GM12878 (cell line): ENCODE measurements around the gene OR8U1. TPM values are rescaled to one million over a fixed set of nuclear protein-coding genes. Genes with fewer than 3 reads are reported as not detected.

ENCODE experiments used
- ATAC-seq: fragments of 200-7000 bp; cut with Tn5 transposase; 3 replicates; pipeline ENCODE4 v1.9.1; 2020; ENCODE audit warnings: mild to moderate bottlenecking, moderate library complexity
- BruUV-seq: library from RNA; stranded (reverse); fragments of 400-500 nt; replicated peaks from 2 replicates; lab custom pipeline; 2021; lab: Mats Ljungman, UMichigan
- CTCF ChIA-PET: fragments of 300-600 bp; sonication (Branson Sonifier 250); formaldehyde crosslinking; extraction: SDS; loops from one replicate; lab custom pipeline; 2021; ENCODE audit warnings: inconsistent platforms; lab: Yijun Ruan, JAX
- POLR2A ChIA-PET: fragments of 350-600 bp; formaldehyde crosslinking; extraction: SDS; loops from one replicate; lab custom pipeline; 2021; ENCODE audit warnings: inconsistent platforms; lab: Charles Lee
- RAD21 ChIA-PET: fragments of 300-600 bp; sonication (Branson Sonifier 250); formaldehyde crosslinking; loops from one replicate; lab custom pipeline; 2023; ENCODE audit warnings: antibody characterized with exemption; ENCODE audit not compliant: unreplicated experiment; lab: Charles Lee
- SMC1A ChIA-PET: fragments of 300-600 bp; sonication (Branson Sonifier 250); formaldehyde crosslinking; loops from one replicate; lab custom pipeline; 2023; ENCODE audit not compliant: unreplicated experiment, uncharacterized antibody; lab: Charles Lee
- DNase-seq: peaks from one replicate; pipeline ENCODE4 v3.0.0-alpha.2; 2011; ENCODE audit warnings: low read depth, low spot score
- FAIRE-seq: peaks from 3 replicates; lab custom pipeline; 2011; peaks lifted over from hg19 to GRCh38; lab: Jason Lieb, UNC
- H2AFZ ChIP-seq: 2 replicates; pipeline ENCODE4 v1.6.0; 2011; ENCODE audit warnings: low read depth, low read length, control low read depth; ENCODE audit not compliant: control insufficient read depth
- H3K27ac ChIP-seq: 2 replicates; pipeline ENCODE4 v1.5.1; 2011; ENCODE audit warnings: control low read depth; ENCODE audit not compliant: control insufficient read depth, insufficient read depth
- H3K27me3 ChIP-seq, 2 experiments: replicated peaks in 1 of 2; 2 replicates each; pipeline versions ENCODE4 v1.6.0 to v1.6.1; 2011; ENCODE audit warnings: low read length in 1 of 2; ENCODE audit not compliant: control insufficient read depth in 2 of 2, insufficient read depth in 2 of 2
- H3K36me3 ChIP-seq, 2 experiments: 2 replicates each; pipeline ENCODE4 v1.5.1; 2011; ENCODE audit warnings: low read length in 1 of 2; ENCODE audit not compliant: control insufficient read depth in 2 of 2, insufficient read depth in 2 of 2
- H3K4me1 ChIP-seq: 2 replicates; pipeline ENCODE4 v1.6.1; 2011; ENCODE audit warnings: mild to moderate bottlenecking, low read length, moderate library complexity, mixed read lengths; ENCODE audit not compliant: control insufficient read depth, insufficient read depth
- H3K4me2 ChIP-seq: 2 replicates; pipeline ENCODE4 v1.6.0; 2011; ENCODE audit warnings: control low read depth; ENCODE audit not compliant: control insufficient read depth, insufficient read depth
- H3K4me3 ChIP-seq: fragments of 200-600 bp; sonication (generic); 2 replicates; pipeline ENCODE4 v1.5.1; 2016
- H3K79me2 ChIP-seq: 2 replicates; pipeline ENCODE4 v1.6.0; 2011; ENCODE audit warnings: low read length; ENCODE audit not compliant: control insufficient read depth, insufficient read depth
- H3K9ac ChIP-seq: 2 replicates; pipeline ENCODE4 v1.8.0; 2011; ENCODE audit warnings: low read length, control low read depth, mixed read lengths; ENCODE audit not compliant: control insufficient read depth, insufficient read depth
- H3K9me3 ChIP-seq: replicated peaks from 3 replicates; pipeline ENCODE4 v1.5.1; 2011; ENCODE audit warnings: mild to moderate bottlenecking, low read length; ENCODE audit not compliant: control insufficient read depth, insufficient read depth
- H4K20me1 ChIP-seq: 2 replicates; pipeline ENCODE4 v1.6.0; 2011; ENCODE audit not compliant: control insufficient read depth, insufficient read depth
- ATF2 ChIP-seq: IDR thresholded peaks from 2 replicates; pipeline ENCODE4 v1.6.1; 2012; ENCODE audit warnings: low read length, inconsistent platforms
- ATF3 ChIP-seq: IDR thresholded peaks from 2 replicates; pipeline ENCODE4 v1.6.1; 2011; ENCODE audit warnings: low read depth, mild to moderate bottlenecking, low read length, moderate library complexity, borderline replicate concordance; ENCODE audit errors: extremely low read depth
- CBX3 ChIP-seq: fragments of 200-600 bp; sonication (generic); IDR thresholded peaks from 2 replicates; pipeline ENCODE4 v1.6.1; 2016; ENCODE audit warnings: low read depth, borderline replicate concordance
- CREM ChIP-seq: IDR thresholded peaks from 2 replicates; pipeline ENCODE4 v1.6.1; 2014; ENCODE audit warnings: antibody characterized with exemption, low read depth
- HCFC1 ChIP-seq: fragments of 150-350 bp; IDR thresholded peaks from 2 replicates; pipeline ENCODE4 v1.6.1; 2014; ENCODE audit warnings: low read length
- HDAC2 ChIP-seq: fragments of 200-600 bp; sonication (generic); IDR thresholded peaks from 2 replicates; pipeline ENCODE4 v1.6.1; 2017
- MAX ChIP-seq: IDR thresholded peaks from 2 replicates; pipeline ENCODE4 v1.6.1; 2012; ENCODE audit warnings: low read depth, low read length, improper control_type of control experiment
- NKRF ChIP-seq: fragments of 450-650 bp; conservative IDR thresholded peaks from 2 replicates; pipeline ENCODE4 v1.6.1; 2017; ENCODE audit warnings: mild to moderate bottlenecking, moderate library complexity
- POLR2A ChIP-seq: IDR thresholded peaks from 2 replicates; pipeline ENCODE4 v1.6.1; 2011; ENCODE audit warnings: low read depth, mild to moderate bottlenecking, low read length
- SMC3 ChIP-seq: IDR thresholded peaks from 2 replicates; pipeline ENCODE4 v1.6.1; 2011; ENCODE audit warnings: low read length, improper control_type of control experiment, borderline replicate concordance
- TCF3 ChIP-seq: IDR thresholded peaks from 2 replicates; pipeline ENCODE4 v1.6.1; 2012; ENCODE audit warnings: low read depth, mild to moderate bottlenecking, low read length, borderline replicate concordance; ENCODE audit not compliant: insufficient read depth
- USF1 ChIP-seq: IDR thresholded peaks from 2 replicates; pipeline ENCODE4 v1.6.1; 2011; ENCODE audit warnings: borderline replicate concordance, low read depth, mild to moderate bottlenecking, moderate library complexity, mixed read lengths, low read length; ENCODE audit not compliant: insufficient read depth; ENCODE audit errors: extremely low read length
- ZBTB4 ChIP-seq: fragments of 450-650 bp; formaldehyde crosslinking; IDR thresholded peaks from 2 replicates; pipeline ENCODE4 v1.4.0; 2022; ENCODE audit warnings: mild to moderate bottlenecking, moderate library complexity
- WGBS: methylation state at CpG from one replicate; pipeline ENCODE4 v1.1.6; 2016; ENCODE audit warnings: low lambda C conversion rate; ENCODE audit not compliant: insufficient replicate concordance, insufficient coverage; ENCODE audit errors: missing lambda C conversion rate; 5-methylcytosine and 5-hydroxymethylcytosine counted together
- in situ Hi-C: fragments of 300-500 bp; cut with MboI; formaldehyde crosslinking; loops from 9 replicates; pipeline ENCODE4 v1.14.3; 2018; ENCODE audit warnings: mixed read lengths
- intact Hi-C: fragments of 100-400 bp; cut with micrococcal nuclease; formaldehyde crosslinking; loops from one replicate; pipeline ENCODE4 v1.14.2; 2022; ENCODE audit not compliant: unreplicated experiment
- polyA plus RNA-seq, 11 experiments: library from polyadenylated mRNA; depleted of rRNA in 4 of 11; unstranded in 6 of 11; stranded (reverse) in 5 of 11; fragments of >200 nt; fragmentation: Nextera tagmentation in 4 of 11; fragmentation: Illumina TruSeq in 1 of 11; extraction: Ambion mirVana in 4 of 11; extraction: Trizol in 1 of 11; gene quantifications; 1 replicate in 1 of 11; 2 replicates in 10 of 11; pipeline versions ENCODE4 v1.2.1 to v1.2.3, GENCODE V29; 2011 to 2016; ENCODE audit warnings: inconsistent platforms in 2 of 11, missing spikeins in 2 of 11, low read depth in 1 of 11
- total RNA-seq, 4 experiments: library from RNA; depleted of rRNA in 3 of 4; stranded (reverse); fragments of >200 nt in 3 of 4; fragmentation: Illumina TruSeq in 1 of 4; extraction: Trizol in 1 of 4; gene quantifications; 2 replicates each; pipeline versions ENCODE4 v1.2.1 to v1.2.3, GENCODE V29; 2013 to 2021

Gene OR8U1
- total and polyA plus RNA-seq, 10 of the 15 experiments (the other 5 are each of a cell fraction or from before 2014, with no cell fraction given) = not detected

- TF ChIP-seq ATF2 (no peak), HCFC1 (no peak), POLR2A (no peak), USF1 (no peak)
These were observed 21.4 kb upstream of the OR8U1 start, which contains the start of gene OR8J1 (continued) for GRCh38 chr11:56353991-56354390.

GRCh38 chr11:56380120-56380519 is 4.7 kb downstream of the OR8U1 start:
- no peaks in the 10 kb centered on the region for H3K4me1 ChIP-seq
- H3K79me2 ChIP-seq = no peaks in the 10 kb centered on the region
- no peak for ATAC-seq
- no peaks in the 10 kb centered on the region for H3K9me3 ChIP-seq
- in situ Hi-C loops (no loop called here), intact Hi-C loops (no loop called here)
- no peak for DNase-seq
- no peaks in the 10 kb centered on the region for H4K20me1 ChIP-seq
- H3K4me3 ChIP-seq = no peak overlapping the region
- no peak overlapping the region for H2AFZ ChIP-seq
- no peak for FAIRE-seq
- no peak for TF ChIP-seq HDAC2
- no peak for TF ChIP-seq CREM
- no peak for TF ChIP-seq ATF3
- TF ChIP-seq NKRF = no peak
- TF ChIP-seq SMC3 = no peak
- TF ChIP-seq ZBTB4 (CRISPR knock-in tag) = no peak
- TF ChIP-seq CBX3 = no peak
- TF ChIP-seq TCF3 = no peak
- no peak for TF ChIP-seq MAX
- no peak overlapping the region for H3K9ac ChIP-seq
- H3K27me3 ChIP-seq = no peaks in the 10 kb centered on the region
- RAD21 ChIA-PET = no interaction called here
- H3K4me2 ChIP-seq = no peak overlapping the region
- no TSS peak for BruUV-seq
- WGBS = 31% methylated on average over 2 of the region's 2 CpGs
- CTCF ChIA-PET = no interaction called here
- POLR2A ChIA-PET = no interaction called here
- H3K27ac ChIP-seq = no peak overlapping the region
- SMC1A ChIA-PET = no interaction called here
- no peaks in the 10 kb centered on the region for H3K36me3 ChIP-seq
